Measurements from ENCODE around the gene SYT3.

- TF ChIP-seq POLR2A (IDR thresholded peaks at IDR 0.05) (no peak), CTCF (IDR thresholded peaks at IDR 0.05) (no peak)
These were observed 40.3 kb downstream of the SYT3 start for GRCh38 chr19:50599427-50599826.
